HAP-1 (cell line): ENCODE results near the gene KRT9.
"Not testable (repeated sequence)": the region's sequence is repeated elsewhere in the genome, so short reads cannot be mapped to it uniquely, and the experiment has no call there.

Experiments
- DNase-seq, 2 experiments: peaks; one replicate each; pipeline ENCODE4 v3.0.0-alpha.2; 2016 to 2020; ENCODE audit warnings: low spot score in 2 of 2
- H3K27me3 ChIP-seq: fragments of 250-450 bp; sonication (Bioruptor Pico); 2 replicates; pipeline ENCODE4 v1.5.1; 2020; ENCODE audit warnings: low read depth, mild to moderate bottlenecking, moderate library complexity
- H3K36me3 ChIP-seq: fragments of 250-450 bp; sonication (Bioruptor Pico); replicated peaks from 2 replicates; pipeline ENCODE4 v1.5.1; 2020; ENCODE audit warnings: mild to moderate bottlenecking
- H3K4me1 ChIP-seq: fragments of 250-450 bp; sonication (Bioruptor Pico); 2 replicates; pipeline ENCODE4 v1.5.1; 2020; ENCODE audit warnings: mild to moderate bottlenecking
- H3K4me3 ChIP-seq: fragments of 250-450 bp; sonication (Bioruptor Pico); 2 replicates; pipeline ENCODE4 v1.5.1; 2020; ENCODE audit warnings: mild to moderate bottlenecking, moderate library complexity
- H3K9me3 ChIP-seq: fragments of 250-450 bp; sonication (Bioruptor Pico); 2 replicates; pipeline ENCODE4 v1.5.1; 2020; ENCODE audit warnings: mild to moderate bottlenecking, moderate library complexity
- in situ Hi-C: fragments of 300-500 bp; cut with MboI; formaldehyde crosslinking; loops from 3 replicates; pipeline ENCODE4 v1.14.3; 2020; ENCODE audit warnings: low sequenced_read_pairs, inconsistent platforms, mixed read lengths

The KRT9 gene

GRCh38 chr17:41613277-41614082 is 41.6 kb upstream of the KRT9 start:
- Histone ChIP-seq H3K4me3 (no peak overlapping the region), H3K36me3 (no peaks in the 10 kb centered on the region), H3K9me3 (no peaks in the 10 kb centered on the region), H3K27me3 (no peaks in the 10 kb centered on the region), H3K4me1 (no peaks in the 10 kb centered on the region)
- in situ Hi-C loops = no loop called here
- no peak for DNase-seq

- H3K27me3 ChIP-seq, H3K4me1 ChIP-seq, H3K4me3 ChIP-seq, H3K9me3 ChIP-seq, H3K36me3 ChIP-seq, in situ Hi-C loops, DNase-seq: not testable (repeated sequence)
Observed at GRCh38 chr17:41612376-41613160, 40.7 kb upstream of the KRT9 start, which contains the start of gene KRT16. Gene KRT16, minus strand, starts transcription at chr17:41612767. Its CDS starts 79 bp downstream, at chr17:41612688.

- Histone ChIP-seq H3K36me3 (no peaks in the 10 kb centered on the region), H3K9me3 (no peaks in the 10 kb centered on the region), H3K27me3 (no peaks in the 10 kb centered on the region), H3K4me3 (no peak overlapping the region), H3K4me1 (no peaks in the 10 kb centered on the region)
- no peak for DNase-seq
- in situ Hi-C loops = no loop called here
Observed at GRCh38 chr17:41610965-41611640, 39.2 kb upstream of the KRT9 start.

GRCh38 chr17:41610061-41610517 is 38.2 kb upstream of the KRT9 start:
- H3K4me3 ChIP-seq, H3K4me1 ChIP-seq, H3K36me3 ChIP-seq, DNase-seq, H3K9me3 ChIP-seq, H3K27me3 ChIP-seq, in situ Hi-C loops: not testable (repeated sequence)

- H3K36me3 ChIP-seq, in situ Hi-C loops, H3K4me3 ChIP-seq, H3K4me1 ChIP-seq, H3K27me3 ChIP-seq, H3K9me3 ChIP-seq, DNase-seq: not testable (repeated sequence)
Observed at GRCh38 chr17:41606930-41607329, 35.1 kb upstream of the KRT9 start.

GRCh38 chr17:41602524-41602923 is 30.7 kb upstream of the KRT9 start:
- Histone ChIP-seq H3K9me3 (no peaks in the 10 kb centered on the region), H3K4me1 (peaks cover 8% of the 10 kb centered on the region), H3K36me3 (no peaks in the 10 kb centered on the region), H3K27me3 (no peaks in the 10 kb centered on the region), H3K4me3 (no peak overlapping the region)
- DNase-seq = peak in 1 of 2 experiments; percentile 45
- in situ Hi-C loops = no loop called here

- H3K9me3 ChIP-seq = no peaks in the 10 kb centered on the region
- no peaks in the 10 kb centered on the region for H3K27me3 ChIP-seq
- H3K4me3 ChIP-seq = no peak overlapping the region
- H3K4me1 ChIP-seq = peaks cover 8% of the 10 kb centered on the region
- in situ Hi-C loops = no loop called here
- no peak for DNase-seq
- no peaks in the 10 kb centered on the region for H3K36me3 ChIP-seq
Observed at GRCh38 chr17:41600318-41600717, 28.5 kb upstream of the KRT9 start.

- peaks cover 8% of the 10 kb centered on the region for H3K4me1 ChIP-seq
- in situ Hi-C loops = no loop called here
- H3K27me3 ChIP-seq = no peaks in the 10 kb centered on the region; the same call in 1 of the 2 replicates
- no peak for DNase-seq
- H3K36me3 ChIP-seq = no peaks in the 10 kb centered on the region
- no peaks in the 10 kb centered on the region for H3K9me3 ChIP-seq
- no peak overlapping the region for H3K4me3 ChIP-seq
Observed at GRCh38 chr17:41599680-41600079, 27.8 kb upstream of the KRT9 start.

- in situ Hi-C loops = no loop called here
- Histone ChIP-seq H3K36me3 (no peaks in the 10 kb centered on the region), H3K4me1 (no peaks in the 10 kb centered on the region), H3K9me3 (no peaks in the 10 kb centered on the region), H3K27me3 (peaks cover 3% of the 10 kb centered on the region), H3K4me3 (no peak overlapping the region)
- DNase-seq = no peak
Observed at GRCh38 chr17:41595585-41595984, 23.7 kb upstream of the KRT9 start.

- Histone ChIP-seq H3K4me3 (no peak overlapping the region), H3K27me3 (peaks cover 3% of the 10 kb centered on the region), H3K36me3 (no peaks in the 10 kb centered on the region), H3K4me1 (no peaks in the 10 kb centered on the region), H3K9me3 (no peaks in the 10 kb centered on the region)
- DNase-seq = no peak
- in situ Hi-C loops = no loop called here
Observed at GRCh38 chr17:41594363-41594915, 22.6 kb upstream of the KRT9 start.

GRCh38 chr17:41593306-41593981 is 21.6 kb upstream of the KRT9 start:
- peaks cover 3% of the 10 kb centered on the region for H3K27me3 ChIP-seq
- no peak for DNase-seq
- in situ Hi-C loops = no loop called here

GRCh38 chr17:41592601-41593305 is 20.9 kb upstream of the KRT9 start:
- Histone ChIP-seq H3K27me3 (peaks cover 3% of the 10 kb centered on the region), H3K9me3 (no peaks in the 10 kb centered on the region), H3K36me3 (no peaks in the 10 kb centered on the region), H3K4me1 (no peaks in the 10 kb centered on the region), H3K4me3 (no peak overlapping the region)
- in situ Hi-C loops = no loop called here
- no peak for DNase-seq

More at GRCh38 chr17:41593306-41593981, 21.6 kb upstream of the KRT9 start:
- Histone ChIP-seq H3K4me1 (no peaks in the 10 kb centered on the region), H3K4me3 (no peak overlapping the region), H3K36me3 (no peaks in the 10 kb centered on the region), H3K9me3 (no peaks in the 10 kb centered on the region)
